22Rv1 (cell line): ENCODE results near the gene KIF14.
"Not testable (repeated sequence)": the region's sequence is repeated elsewhere in the genome, so short reads cannot be mapped to it uniquely, and the experiment has no call there.

Experiments
- H3K27ac ChIP-seq: fragments of 450-650 bp; 2 replicates; pipeline ENCODE4 v1.5.1; 2017
- ZFX ChIP-seq: fragments of 450-650 bp; IDR thresholded peaks from 2 replicates; pipeline ENCODE4 v1.6.1; 2017; ENCODE audit warnings: antibody characterized with exemption, borderline replicate concordance
- TF ChIP-seq, protein P1 (sequence below): fragments of 450-650 bp; IDR thresholded peaks from 2 replicates; pipeline ENCODE4 v1.5.1; 2017; ENCODE audit warnings: mild to moderate bottlenecking

Gene KIF14

GRCh38 chr1:200558866-200559459 is 61.6 kb downstream of the KIF14 start:
- H3K27ac ChIP-seq = no peak overlapping the region
- no peak for TF ChIP-seq ZFX
- TF ChIP-seq, protein P1, sequence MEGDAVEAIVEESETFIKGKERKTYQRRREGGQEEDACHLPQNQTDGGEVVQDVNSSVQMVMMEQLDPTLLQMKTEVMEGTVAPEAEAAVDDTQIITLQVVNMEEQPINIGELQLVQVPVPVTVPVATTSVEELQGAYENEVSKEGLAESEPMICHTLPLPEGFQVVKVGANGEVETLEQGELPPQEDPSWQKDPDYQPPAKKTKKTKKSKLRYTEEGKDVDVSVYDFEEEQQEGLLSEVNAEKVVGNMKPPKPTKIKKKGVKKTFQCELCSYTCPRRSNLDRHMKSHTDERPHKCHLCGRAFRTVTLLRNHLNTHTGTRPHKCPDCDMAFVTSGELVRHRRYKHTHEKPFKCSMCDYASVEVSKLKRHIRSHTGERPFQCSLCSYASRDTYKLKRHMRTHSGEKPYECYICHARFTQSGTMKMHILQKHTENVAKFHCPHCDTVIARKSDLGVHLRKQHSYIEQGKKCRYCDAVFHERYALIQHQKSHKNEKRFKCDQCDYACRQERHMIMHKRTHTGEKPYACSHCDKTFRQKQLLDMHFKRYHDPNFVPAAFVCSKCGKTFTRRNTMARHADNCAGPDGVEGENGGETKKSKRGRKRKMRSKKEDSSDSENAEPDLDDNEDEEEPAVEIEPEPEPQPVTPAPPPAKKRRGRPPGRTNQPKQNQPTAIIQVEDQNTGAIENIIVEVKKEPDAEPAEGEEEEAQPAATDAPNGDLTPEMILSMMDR = peak; percentile 93

DNA sequence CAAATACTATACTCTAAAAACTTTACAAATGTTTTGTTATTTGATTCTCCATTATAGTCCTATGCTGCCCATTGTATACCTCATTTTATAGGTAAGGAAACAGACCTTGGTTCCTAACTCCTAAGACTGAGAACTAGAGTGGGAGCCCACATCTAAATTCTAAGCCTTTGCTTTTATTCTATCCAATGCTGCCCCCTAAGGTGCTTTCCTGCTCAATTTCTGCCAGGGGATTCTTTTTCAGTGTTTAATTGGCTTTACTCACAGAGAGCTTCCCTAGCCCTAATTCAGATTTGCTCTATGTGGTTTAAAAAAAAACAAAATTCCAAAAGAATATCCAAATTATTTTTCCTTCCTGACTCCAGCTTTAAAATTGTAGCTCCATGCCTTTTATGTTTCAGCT is 64.5 kb downstream of the KIF14 start:
- no peak for TF ChIP-seq ZFX
- TF ChIP-seq, protein P1 = peak; percentile 21; the same call in 1 of the 2 replicates

DNA sequence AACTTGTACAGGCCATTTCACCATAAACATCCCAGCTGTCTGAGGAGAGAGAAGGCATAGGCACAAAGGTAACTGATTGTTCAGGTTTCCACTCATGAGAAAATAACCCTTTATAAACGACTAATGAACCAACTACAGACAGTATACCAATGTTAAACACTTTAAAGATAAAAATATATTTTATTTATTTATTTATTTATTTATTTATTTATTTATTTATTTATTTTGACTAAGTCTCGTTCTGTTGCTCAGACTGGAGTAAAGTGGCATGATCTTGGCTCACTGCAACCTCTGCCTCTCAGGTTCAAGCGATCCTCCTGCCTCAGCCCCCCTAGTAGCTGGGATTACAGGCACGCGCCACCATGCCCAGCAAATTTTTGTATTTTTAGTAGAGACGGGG is 67.8 kb downstream of the KIF14 start:
- H3K27ac ChIP-seq = not testable (repeated sequence)

More for the DNA sequence above, 64.5 kb downstream of the KIF14 start:
- no peak overlapping the region for H3K27ac ChIP-seq

DNA sequence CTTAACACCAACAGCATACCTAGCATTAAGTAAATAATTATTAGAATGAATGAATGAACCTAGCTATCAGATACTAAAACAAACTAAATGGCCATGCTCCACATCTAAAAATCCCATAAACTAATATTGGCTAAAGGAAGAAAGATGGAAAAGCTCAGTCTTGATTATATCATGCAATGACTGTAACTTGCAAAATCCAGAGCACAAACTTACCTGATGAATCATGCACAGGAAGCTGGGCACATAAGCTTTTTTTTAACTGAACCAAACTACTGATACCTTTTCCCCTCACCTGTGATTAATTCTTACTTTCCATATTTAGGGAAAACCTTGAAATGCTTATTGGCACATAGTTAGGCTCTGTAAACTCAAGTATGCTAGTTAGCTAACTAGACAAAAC is 70.2 kb downstream of the KIF14 start:
- H3K27ac ChIP-seq = no peak overlapping the region
- TF ChIP-seq, protein P1 = no peak
- TF ChIP-seq ZFX = no peak

- TF ChIP-seq, protein P1 = no peak
- no peak overlapping the region for H3K27ac ChIP-seq
These were observed 73.2 kb downstream of the KIF14 start for GRCh38 chr1:200547386-200547785.

- no peak overlapping the region for H3K27ac ChIP-seq
- no peak for TF ChIP-seq ZFX
- TF ChIP-seq, protein P1 = no peak
These were observed 74.0 kb downstream of the KIF14 start for GRCh38 chr1:200546577-200546976.

GRCh38 chr1:200542162-200542561 is 78.4 kb downstream of the KIF14 start:
- no peak overlapping the region for H3K27ac ChIP-seq
- TF ChIP-seq, protein P1 = no peak
- no peak for TF ChIP-seq ZFX

- TF ChIP-seq, protein P1 = no peak
- no peak for TF ChIP-seq ZFX
- H3K27ac ChIP-seq = no peak overlapping the region
These were observed 80.3 kb downstream of the KIF14 start for GRCh38 chr1:200540281-200540680.
